PC-3 (cell line): Measurements from ENCODE around the gene SURF4.

Experiments used
- EZH2phosphoT487 ChIP-seq: fragments of 300-600 bp; sonication (generic); IDR thresholded peaks from 2 replicates; pipeline ENCODE4 v1.6.1; 2018; ENCODE audit warnings: mild to moderate bottlenecking, antibody characterized with exemption, low read length, borderline replicate concordance
- TF ChIP-seq, protein P1 (sequence below): fragments of 300-600 bp; sonication (generic); conservative IDR thresholded peaks from 2 replicates; pipeline ENCODE4 v1.5.1; 2017; ENCODE audit warnings: antibody characterized with exemption, low read depth, mild to moderate bottlenecking, low read length

DNA sequence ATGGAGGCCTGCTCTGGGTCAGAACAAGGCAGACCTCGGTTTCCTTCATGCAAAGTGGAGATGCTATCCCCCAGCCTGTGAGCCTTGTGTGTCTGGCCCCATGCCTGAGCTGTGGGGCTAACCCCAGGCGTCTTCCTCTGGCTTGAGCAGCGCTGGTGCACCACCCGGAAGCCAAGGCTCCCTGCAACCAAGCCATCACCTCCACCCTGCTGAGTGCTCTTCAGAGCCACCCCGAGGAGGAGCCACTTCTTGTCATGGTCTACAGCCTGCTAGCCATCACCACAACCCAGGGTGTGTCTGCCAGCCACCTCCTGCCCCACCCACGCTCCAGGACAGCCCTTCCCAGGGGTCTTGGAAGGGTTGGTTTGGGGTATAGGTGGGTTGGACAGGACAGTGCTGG is 25.7 kb upstream of the SURF4 start:
- TF ChIP-seq, protein P1, sequence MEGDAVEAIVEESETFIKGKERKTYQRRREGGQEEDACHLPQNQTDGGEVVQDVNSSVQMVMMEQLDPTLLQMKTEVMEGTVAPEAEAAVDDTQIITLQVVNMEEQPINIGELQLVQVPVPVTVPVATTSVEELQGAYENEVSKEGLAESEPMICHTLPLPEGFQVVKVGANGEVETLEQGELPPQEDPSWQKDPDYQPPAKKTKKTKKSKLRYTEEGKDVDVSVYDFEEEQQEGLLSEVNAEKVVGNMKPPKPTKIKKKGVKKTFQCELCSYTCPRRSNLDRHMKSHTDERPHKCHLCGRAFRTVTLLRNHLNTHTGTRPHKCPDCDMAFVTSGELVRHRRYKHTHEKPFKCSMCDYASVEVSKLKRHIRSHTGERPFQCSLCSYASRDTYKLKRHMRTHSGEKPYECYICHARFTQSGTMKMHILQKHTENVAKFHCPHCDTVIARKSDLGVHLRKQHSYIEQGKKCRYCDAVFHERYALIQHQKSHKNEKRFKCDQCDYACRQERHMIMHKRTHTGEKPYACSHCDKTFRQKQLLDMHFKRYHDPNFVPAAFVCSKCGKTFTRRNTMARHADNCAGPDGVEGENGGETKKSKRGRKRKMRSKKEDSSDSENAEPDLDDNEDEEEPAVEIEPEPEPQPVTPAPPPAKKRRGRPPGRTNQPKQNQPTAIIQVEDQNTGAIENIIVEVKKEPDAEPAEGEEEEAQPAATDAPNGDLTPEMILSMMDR, result no peak
- no peak for TF ChIP-seq EZH2phosphoT487
